IgD-negative memory B cell (primary cell): Measurements from ENCODE around the gene CRISP2. TPM values are rescaled to one million over a fixed set of nuclear protein-coding genes. Genes with fewer than 3 reads are reported as not detected.
"Not testable (repeated sequence)": the region's sequence is repeated elsewhere in the genome, so short reads cannot be mapped to it uniquely, and the experiment has no call there.

Source experiments
- H3K27ac Mint-ChIP-seq, 3 donors: one replicate each; pipeline ENCODE4 v1.8.0; 2020 to 2022; ENCODE audit warnings: mild to moderate bottlenecking in 3 of 3, mixed read lengths in 3 of 3, moderate library complexity in 1 of 3
- H3K27me3 Mint-ChIP-seq: one replicate; pipeline ENCODE4 v1.8.0; 2021; ENCODE audit warnings: mixed read lengths
- H3K36me3 Mint-ChIP-seq: one replicate; pipeline ENCODE4 v1.8.0; 2020; ENCODE audit warnings: mild to moderate bottlenecking, mixed read lengths
- H3K4me1 Mint-ChIP-seq, 3 donors: one replicate each; pipeline ENCODE4 v1.8.0; 2020 to 2022; ENCODE audit warnings: mixed read lengths in 3 of 3, mild to moderate bottlenecking in 1 of 3
- H3K4me3 Mint-ChIP-seq, 4 donors: one replicate each; pipeline ENCODE4 v1.8.0; 2020 to 2022; ENCODE audit warnings: mild to moderate bottlenecking in 4 of 4, mixed read lengths in 4 of 4, moderate library complexity in 3 of 4
- H3K9me3 Mint-ChIP-seq, 3 donors: one replicate each; pipeline ENCODE4 v1.8.0; 2020 to 2021; ENCODE audit warnings: mixed read lengths in 3 of 3, mild to moderate bottlenecking in 1 of 3
- polyA plus RNA-seq: library from polyadenylated mRNA; unstranded; fragments of 300-500 nt; fragmentation: Illumina TruSeq; gene quantifications from one replicate; pipeline ENCODE4 v1.2.3, GENCODE V29; 2021

CRISP2 gene
- polyA plus RNA-seq, 1 donor from 2014 or later: not detected

DNA sequence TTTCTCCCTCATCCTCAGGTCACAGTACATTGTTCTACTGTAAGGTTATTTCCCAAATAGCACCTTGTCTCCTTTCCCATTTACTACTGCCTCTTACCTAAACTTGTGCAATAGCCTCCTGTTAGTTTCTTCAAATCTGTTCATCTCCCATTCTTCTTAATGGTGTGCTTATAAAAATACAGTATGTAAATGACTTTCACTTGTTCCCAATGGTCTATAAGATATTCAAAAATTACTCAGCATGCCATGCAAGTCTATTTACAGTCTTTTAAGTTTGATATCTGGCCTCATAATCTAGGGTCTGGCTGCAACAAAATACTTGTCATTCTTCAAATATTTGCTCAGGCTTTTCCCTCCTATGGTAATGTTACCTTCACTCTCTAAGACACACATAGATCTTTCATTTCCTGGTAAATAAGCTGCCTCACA is 45.2 kb downstream of the CRISP2 start:
- Mint-ChIP-seq H3K27ac (no peak overlapping the region), H3K9me3 (peaks cover 1 to 5% (median 2%) of the 10 kb centered on the region in 3 donors), H3K4me1 (no peaks in the 10 kb centered on the region), H3K27me3 (no peaks in the 10 kb centered on the region), H3K4me3 (no peak overlapping the region), H3K36me3 (no peaks in the 10 kb centered on the region)

GRCh38 chr6:49666930-49667757 is 46.2 kb downstream of the CRISP2 start:
- Mint-ChIP-seq H3K27ac (no peak overlapping the region), H3K36me3 (no peaks in the 10 kb centered on the region), H3K9me3 (peaks cover 0 to 5% (median 2%) of the 10 kb centered on the region in 3 donors), H3K27me3 (no peaks in the 10 kb centered on the region), H3K4me1 (no peaks in the 10 kb centered on the region), H3K4me3 (no peak overlapping the region)

- Mint-ChIP-seq H3K9me3 (peaks cover 0 to 5% (median 2%) of the 10 kb centered on the region in 3 donors), H3K4me3 (no peak overlapping the region), H3K27ac (no peak overlapping the region)
Observed at GRCh38 chr6:49666480-49666879, 46.9 kb downstream of the CRISP2 start.

DNA sequence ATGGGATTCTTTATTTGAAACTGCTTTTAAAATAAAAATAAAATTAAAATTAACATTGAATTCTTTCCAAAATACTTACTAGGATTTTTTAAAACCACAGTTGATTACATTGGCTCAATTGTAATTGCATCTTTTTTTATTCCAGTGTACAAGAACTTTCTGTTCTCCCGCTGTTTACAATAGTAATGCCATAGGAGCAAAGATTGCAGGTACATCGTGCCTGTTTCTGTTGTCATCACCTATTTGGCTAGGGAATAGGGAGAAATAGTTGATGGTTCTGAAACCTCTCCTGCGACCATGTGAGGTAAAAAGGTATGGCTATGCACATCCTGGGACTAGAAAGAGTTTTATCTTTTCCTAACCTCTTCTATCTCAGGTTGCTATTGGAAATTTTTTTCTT is 48.5 kb downstream of the CRISP2 start:
- Mint-ChIP-seq H3K27ac (no peak overlapping the region), H3K4me1 (no peaks in the 10 kb centered on the region), H3K4me3 (no peak overlapping the region), H3K27me3 (no peaks in the 10 kb centered on the region), H3K36me3 (no peaks in the 10 kb centered on the region), H3K9me3 (peaks cover 0 to 5% (median 0%) of the 10 kb centered on the region in 3 donors)

More at GRCh38 chr6:49666480-49666879, 46.9 kb downstream of the CRISP2 start:
- Mint-ChIP-seq H3K36me3 (no peaks in the 10 kb centered on the region), H3K27me3 (no peaks in the 10 kb centered on the region), H3K4me1 (no peaks in the 10 kb centered on the region)

GRCh38 chr6:49664054-49664453 is 49.3 kb downstream of the CRISP2 start:
- not testable (repeated sequence) for H3K4me3 Mint-ChIP-seq, H3K27ac Mint-ChIP-seq, H3K36me3 Mint-ChIP-seq

GRCh38 chr6:49662892-49663261 is 50.5 kb downstream of the CRISP2 start:
- H3K4me3 Mint-ChIP-seq: no peak overlapping the region
- no peaks in the 10 kb centered on the region for H3K4me1 Mint-ChIP-seq
- H3K36me3 Mint-ChIP-seq: no peaks in the 10 kb centered on the region
- H3K27ac Mint-ChIP-seq: no peak overlapping the region
- peaks cover 0 to 5% (median 0%) of the 10 kb centered on the region in 3 donors for H3K9me3 Mint-ChIP-seq
- no peaks in the 10 kb centered on the region for H3K27me3 Mint-ChIP-seq

More at GRCh38 chr6:49664054-49664453, 49.3 kb downstream of the CRISP2 start:
- not testable (repeated sequence) for H3K4me1 Mint-ChIP-seq, H3K27me3 Mint-ChIP-seq, H3K9me3 Mint-ChIP-seq

GRCh38 chr6:49662231-49662891 is 51.0 kb downstream of the CRISP2 start:
- Mint-ChIP-seq H3K27me3 (no peaks in the 10 kb centered on the region), H3K27ac (no peak overlapping the region), H3K4me3 (no peak overlapping the region), H3K9me3 (peaks cover 0 to 5% (median 0%) of the 10 kb centered on the region in 3 donors), H3K4me1 (no peaks in the 10 kb centered on the region), H3K36me3 (no peaks in the 10 kb centered on the region)

GRCh38 chr6:49653942-49654341 is 59.4 kb downstream of the CRISP2 start:
- Mint-ChIP-seq H3K4me3 (no peak overlapping the region), H3K27me3 (no peaks in the 10 kb centered on the region), H3K9me3 (no peaks in the 10 kb centered on the region), H3K36me3 (no peaks in the 10 kb centered on the region), H3K27ac (no peak overlapping the region), H3K4me1 (no peaks in the 10 kb centered on the region)

GRCh38 chr6:49653438-49653837 is 59.9 kb downstream of the CRISP2 start:
- no peak overlapping the region for H3K4me3 Mint-ChIP-seq
- H3K9me3 Mint-ChIP-seq: no peaks in the 10 kb centered on the region
- no peaks in the 10 kb centered on the region for H3K36me3 Mint-ChIP-seq
- H3K27me3 Mint-ChIP-seq: no peaks in the 10 kb centered on the region
- H3K27ac Mint-ChIP-seq: no peak overlapping the region
- H3K4me1 Mint-ChIP-seq: no peaks in the 10 kb centered on the region

GRCh38 chr6:49651239-49651638 is 62.1 kb downstream of the CRISP2 start:
- H3K27me3 Mint-ChIP-seq: peaks cover 2% of the 10 kb centered on the region
- H3K27ac Mint-ChIP-seq: no peak overlapping the region
- no peaks in the 10 kb centered on the region for H3K36me3 Mint-ChIP-seq

DNA sequence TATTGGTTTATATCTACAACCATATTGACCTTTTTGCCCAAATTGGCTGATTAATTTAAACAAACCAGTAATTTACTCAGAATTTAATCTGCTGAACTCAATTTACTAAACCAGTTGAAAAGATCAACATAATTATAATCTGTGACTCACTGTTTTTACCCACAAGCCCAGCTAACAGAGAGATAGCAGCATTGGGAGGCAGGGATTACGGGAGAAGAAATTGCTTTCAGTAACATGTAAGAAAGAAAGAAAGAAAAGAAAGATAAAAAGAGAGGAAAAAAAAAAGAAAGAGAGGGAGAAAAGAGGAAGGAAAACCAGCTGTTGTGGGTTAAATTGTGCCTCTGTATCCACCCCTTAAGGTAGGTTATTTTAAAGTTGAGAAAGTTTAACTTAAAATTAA is 63.4 kb downstream of the CRISP2 start:
- no peak overlapping the region for H3K4me3 Mint-ChIP-seq
- H3K9me3 Mint-ChIP-seq: no peaks in the 10 kb centered on the region
- H3K27ac Mint-ChIP-seq: no peak overlapping the region
- peaks cover 2% of the 10 kb centered on the region for H3K27me3 Mint-ChIP-seq
- H3K4me1 Mint-ChIP-seq: no peaks in the 10 kb centered on the region
- H3K36me3 Mint-ChIP-seq: no peaks in the 10 kb centered on the region

More at GRCh38 chr6:49651239-49651638, 62.1 kb downstream of the CRISP2 start:
- Mint-ChIP-seq H3K4me3 (no peak overlapping the region), H3K9me3 (no peaks in the 10 kb centered on the region), H3K4me1 (no peaks in the 10 kb centered on the region)

- H3K4me3 Mint-ChIP-seq: no peak overlapping the region
- H3K4me1 Mint-ChIP-seq: no peaks in the 10 kb centered on the region
- no peaks in the 10 kb centered on the region for H3K36me3 Mint-ChIP-seq
- peaks cover 0 to 4% (median 0%) of the 10 kb centered on the region in 3 donors for H3K9me3 Mint-ChIP-seq
- no peak overlapping the region for H3K27ac Mint-ChIP-seq
- H3K27me3 Mint-ChIP-seq: peaks cover 2% of the 10 kb centered on the region
Observed at GRCh38 chr6:49648036-49648435, 65.3 kb downstream of the CRISP2 start.

DNA sequence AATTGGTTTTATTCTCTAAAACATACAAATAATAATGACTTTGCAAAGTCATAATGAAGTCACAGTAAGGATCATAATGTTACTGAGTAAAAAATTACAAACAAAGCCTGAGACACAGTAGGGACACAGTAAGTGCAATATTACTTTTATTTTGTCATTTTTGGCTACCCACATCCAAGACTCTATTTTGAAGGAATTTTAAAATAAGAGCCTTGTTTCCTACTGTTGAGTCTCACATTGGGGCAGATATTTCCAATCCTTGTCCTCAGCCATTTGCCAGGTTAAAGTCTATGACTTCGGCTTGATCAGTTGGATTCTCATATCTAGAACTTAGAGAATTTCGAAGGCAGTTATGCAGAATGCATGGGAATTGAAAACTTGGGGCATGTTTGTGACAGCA is 65.9 kb downstream of the CRISP2 start:
- Mint-ChIP-seq H3K27me3 (peaks cover 2% of the 10 kb centered on the region), H3K36me3 (no peaks in the 10 kb centered on the region), H3K4me1 (no peaks in the 10 kb centered on the region), H3K4me3 (no peak overlapping the region), H3K27ac (no peak overlapping the region), H3K9me3 (peaks cover 0 to 4% (median 0%) of the 10 kb centered on the region in 3 donors)

GRCh38 chr6:49646942-49647341 is 66.4 kb downstream of the CRISP2 start:
- Mint-ChIP-seq H3K4me1 (no peaks in the 10 kb centered on the region), H3K36me3 (no peaks in the 10 kb centered on the region), H3K27ac (no peak overlapping the region), H3K27me3 (peaks cover 2% of the 10 kb centered on the region), H3K4me3 (no peak overlapping the region), H3K9me3 (peaks cover 0 to 4% (median 0%) of the 10 kb centered on the region in 3 donors)

DNA sequence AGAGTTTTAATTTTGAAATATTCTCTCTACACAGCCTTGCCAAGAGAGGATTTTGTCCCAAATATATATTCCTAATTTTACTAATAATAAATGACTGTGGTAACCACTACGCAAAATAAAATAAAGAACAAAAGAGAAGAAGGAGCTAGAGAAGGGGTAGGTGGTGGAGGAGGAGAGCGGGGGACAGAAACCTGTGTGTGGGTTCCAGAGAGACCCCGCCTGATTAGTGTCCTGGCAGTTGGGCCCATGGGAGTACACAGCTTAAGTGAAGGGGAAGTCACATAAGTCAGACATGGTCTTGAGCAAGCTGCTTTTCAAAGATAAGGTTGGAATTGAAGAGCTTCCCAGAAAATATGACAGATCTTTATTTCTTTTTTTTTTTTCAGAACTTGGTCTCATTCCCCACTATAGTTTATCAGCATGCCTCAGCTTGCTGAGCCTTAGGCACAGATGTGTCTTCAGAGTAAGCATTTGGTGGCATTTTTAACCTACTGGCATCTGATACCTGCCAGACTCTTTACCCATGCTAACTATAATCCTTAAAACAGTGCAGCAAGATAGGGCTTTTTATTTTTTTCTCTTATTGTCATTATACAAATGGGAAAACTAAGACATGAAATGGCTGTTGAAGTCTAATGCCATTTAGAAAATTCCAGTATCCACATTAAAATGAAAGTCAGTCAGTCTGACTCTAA is 67.1 kb downstream of the CRISP2 start:
- Mint-ChIP-seq H3K4me3 (no peak overlapping the region), H3K27me3 (peaks cover 2% of the 10 kb centered on the region), H3K9me3 (peaks cover 0 to 4% (median 0%) of the 10 kb centered on the region in 3 donors), H3K27ac (no peak overlapping the region), H3K4me1 (no peaks in the 10 kb centered on the region), H3K36me3 (no peaks in the 10 kb centered on the region)
